HAP-1 (cell line): ENCODE results near the gene VRK3.
"Not testable (repeated sequence)": the region's sequence is repeated elsewhere in the genome, so short reads cannot be mapped to it uniquely, and the experiment has no call there.

Source experiments
- DNase-seq, 2 experiments: peaks; one replicate each; pipeline ENCODE4 v3.0.0-alpha.2; 2016 to 2020; ENCODE audit warnings: low spot score in 2 of 2
- H3K27me3 ChIP-seq: fragments of 250-450 bp; sonication (Bioruptor Pico); 2 replicates; pipeline ENCODE4 v1.5.1; 2020; ENCODE audit warnings: low read depth, mild to moderate bottlenecking, moderate library complexity
- H3K36me3 ChIP-seq: fragments of 250-450 bp; sonication (Bioruptor Pico); replicated peaks from 2 replicates; pipeline ENCODE4 v1.5.1; 2020; ENCODE audit warnings: mild to moderate bottlenecking
- H3K4me1 ChIP-seq: fragments of 250-450 bp; sonication (Bioruptor Pico); 2 replicates; pipeline ENCODE4 v1.5.1; 2020; ENCODE audit warnings: mild to moderate bottlenecking
- H3K4me3 ChIP-seq: fragments of 250-450 bp; sonication (Bioruptor Pico); 2 replicates; pipeline ENCODE4 v1.5.1; 2020; ENCODE audit warnings: mild to moderate bottlenecking, moderate library complexity
- H3K9me3 ChIP-seq: fragments of 250-450 bp; sonication (Bioruptor Pico); 2 replicates; pipeline ENCODE4 v1.5.1; 2020; ENCODE audit warnings: mild to moderate bottlenecking, moderate library complexity
- in situ Hi-C: fragments of 300-500 bp; cut with MboI; formaldehyde crosslinking; loops from 3 replicates; pipeline ENCODE4 v1.14.3; 2020; ENCODE audit warnings: low sequenced_read_pairs, inconsistent platforms, mixed read lengths

VRK3 gene

DNA sequence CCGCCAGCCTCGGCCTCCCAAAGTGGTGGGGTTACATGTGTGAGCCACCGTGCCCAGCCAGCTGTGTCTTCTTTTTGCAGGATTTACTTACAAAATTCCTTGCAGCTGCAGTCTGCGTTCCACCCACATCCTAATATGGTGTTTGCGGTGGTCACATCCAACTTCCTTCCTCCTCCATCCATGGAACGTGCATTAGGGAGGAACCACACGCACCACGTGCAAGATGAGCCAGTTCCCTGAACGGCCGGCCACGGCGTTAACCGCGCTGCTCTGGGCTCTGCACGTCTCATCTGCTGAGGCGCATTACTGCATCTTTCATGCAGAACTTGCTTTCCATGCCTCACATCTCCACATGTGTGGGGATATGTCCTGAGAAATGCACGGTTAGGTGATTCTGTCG is 51.2 kb downstream of the VRK3 start:
- no peak for DNase-seq
- Histone ChIP-seq H3K36me3 (no peaks in the 10 kb centered on the region), H3K4me1 (no peaks in the 10 kb centered on the region), H3K4me3 (no peak overlapping the region), H3K27me3 (peaks cover 2% of the 10 kb centered on the region; the same call in 1 of the 2 replicates), H3K9me3 (no peaks in the 10 kb centered on the region)
- in situ Hi-C loops = no loop called here

DNA sequence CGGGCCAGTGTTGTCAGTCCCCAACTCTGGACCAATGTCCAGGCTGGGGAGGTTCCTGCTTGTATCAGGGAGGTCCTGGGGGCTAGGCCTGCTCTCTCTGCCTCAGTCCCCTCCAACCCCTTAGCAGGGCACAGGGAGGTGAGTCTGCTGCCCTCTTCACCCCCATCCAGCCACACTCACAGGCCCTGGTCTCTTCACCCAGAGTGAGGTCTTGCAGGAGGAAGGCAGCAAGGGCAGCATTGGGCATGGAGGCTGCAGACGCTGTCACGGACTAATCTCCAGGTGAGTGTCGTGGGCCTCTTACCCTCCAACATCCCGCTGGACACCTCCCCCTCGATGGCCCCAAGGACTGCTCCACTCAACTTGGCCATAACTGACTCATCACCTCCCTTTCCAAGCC is 52.3 kb downstream of the VRK3 start:
- no peaks in the 10 kb centered on the region for H3K36me3 ChIP-seq

DNA sequence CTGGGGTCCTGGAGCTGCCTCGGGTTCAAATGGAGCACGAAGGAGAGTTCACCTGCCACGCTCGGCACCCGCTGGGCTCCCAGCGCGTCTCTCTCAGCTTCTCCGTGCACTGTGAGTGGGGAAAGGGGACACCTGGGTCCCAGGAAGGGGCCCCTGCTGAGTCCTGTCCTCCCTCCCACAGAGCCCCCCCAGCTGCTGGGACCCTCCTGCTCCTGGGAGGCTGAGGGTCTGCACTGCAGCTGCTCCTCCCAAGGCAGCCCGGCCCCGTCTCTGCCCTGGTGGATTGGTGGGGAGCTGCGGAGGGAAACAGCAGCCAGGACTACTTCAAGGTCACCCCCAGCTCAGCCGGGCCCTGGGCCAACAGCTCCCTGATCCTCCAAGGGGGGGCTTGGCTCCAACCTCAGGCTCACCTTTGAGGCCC is 53.2 kb downstream of the VRK3 start:
- DNase-seq = no peak
- H3K4me1 ChIP-seq = no peaks in the 10 kb centered on the region
- no peak overlapping the region for H3K4me3 ChIP-seq
- H3K36me3 ChIP-seq = no peaks in the 10 kb centered on the region
- in situ Hi-C loops = no loop called here
- peaks cover 7% of the 10 kb centered on the region for H3K27me3 ChIP-seq
- H3K9me3 ChIP-seq = no peaks in the 10 kb centered on the region

More for the DNA sequence above, 52.3 kb downstream of the VRK3 start:
- DNase-seq = no peak
- Histone ChIP-seq H3K4me3 (no peak overlapping the region), H3K4me1 (no peaks in the 10 kb centered on the region), H3K27me3 (peaks cover 7% of the 10 kb centered on the region), H3K9me3 (no peaks in the 10 kb centered on the region)
- in situ Hi-C loops = no loop called here

DNA sequence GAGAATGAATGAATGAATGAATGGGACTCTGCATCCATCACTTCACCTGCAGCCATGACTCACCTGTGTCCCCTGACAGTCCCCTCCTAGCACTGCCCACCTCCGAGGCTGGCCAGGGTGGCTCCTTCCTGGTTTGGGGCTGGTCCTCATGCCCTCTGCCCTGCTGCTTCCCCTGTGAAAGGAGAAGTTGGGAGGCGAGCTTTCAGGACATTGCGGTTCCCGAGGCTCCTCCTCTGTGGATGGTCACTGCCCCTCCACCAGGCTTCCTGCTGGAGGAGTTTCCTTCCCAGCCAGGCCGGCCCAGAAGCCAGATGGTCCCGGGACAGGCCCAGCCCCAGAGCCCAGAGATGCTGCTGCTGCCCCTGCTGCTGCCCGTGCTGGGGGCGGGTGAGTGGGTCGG is 55.8 kb downstream of the VRK3 start:
- H3K36me3 ChIP-seq, H3K4me1 ChIP-seq, H3K4me3 ChIP-seq, in situ Hi-C loops, H3K27me3 ChIP-seq, DNase-seq, H3K9me3 ChIP-seq: not testable (repeated sequence)

DNA sequence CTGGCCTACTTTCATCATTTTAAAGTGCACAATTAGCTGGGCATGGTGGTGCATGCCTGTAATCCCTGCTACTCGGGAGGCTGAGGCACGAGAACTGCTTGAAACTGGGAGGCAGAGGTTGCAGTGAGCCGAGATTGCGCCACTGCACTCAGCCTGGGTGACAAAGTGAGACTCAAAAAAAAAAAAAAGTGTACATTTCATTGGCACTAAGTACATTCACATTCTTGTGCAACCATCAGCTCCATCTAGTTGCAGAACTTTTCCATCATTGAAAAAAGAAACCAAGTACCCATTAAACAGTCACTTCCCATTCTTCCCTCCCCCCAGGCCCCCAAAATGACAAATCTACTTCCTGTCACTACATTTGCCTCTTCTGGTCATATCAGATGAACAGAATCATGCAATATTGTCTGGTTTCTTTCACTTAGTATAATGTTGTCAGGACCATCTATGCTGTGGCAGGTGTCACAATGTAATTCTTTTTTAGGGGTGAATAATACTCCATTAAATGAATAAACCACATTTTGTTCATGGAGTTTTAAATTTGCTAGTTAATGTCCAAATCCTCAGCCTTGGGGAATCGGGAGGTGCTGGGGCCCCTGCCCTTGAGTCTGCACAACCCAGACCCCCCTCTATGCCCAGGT is 56.8 kb downstream of the VRK3 start:
- H3K27me3 ChIP-seq = peaks cover 10% of the 10 kb centered on the region
- no peak for DNase-seq
- in situ Hi-C loops = no loop called here
- no peaks in the 10 kb centered on the region for H3K4me1 ChIP-seq
- no peaks in the 10 kb centered on the region for H3K9me3 ChIP-seq
- H3K4me3 ChIP-seq = no peak overlapping the region
- H3K36me3 ChIP-seq = no peaks in the 10 kb centered on the region

DNA sequence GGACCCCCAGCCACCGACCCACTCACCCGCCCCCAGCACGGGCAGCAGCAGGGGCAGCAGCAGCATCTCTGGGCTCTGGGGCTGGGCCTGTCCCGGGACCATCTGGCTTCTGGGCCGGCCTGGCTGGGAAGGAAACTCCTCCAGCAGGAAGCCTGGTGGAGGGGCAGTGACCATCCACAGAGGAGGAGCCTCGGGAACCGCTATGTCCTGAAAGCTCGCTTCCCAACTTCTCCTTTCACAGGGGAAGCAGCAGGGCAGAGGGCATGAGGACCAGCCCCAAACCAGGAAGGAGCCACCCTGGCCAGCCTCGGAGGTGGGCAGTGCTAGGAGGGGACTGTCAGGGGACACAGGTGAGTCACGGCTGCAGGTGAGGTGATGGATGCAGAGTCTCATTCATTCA is 64.2 kb downstream of the VRK3 start, which contains the start of gene SIGLEC11:
Gene SIGLEC11, minus strand, starts transcription at position 193 of the 400 bp plus-strand sequence. Its CDS starts 91 bp downstream, at position 102.
- H3K36me3 ChIP-seq, DNase-seq, H3K27me3 ChIP-seq, H3K4me1 ChIP-seq, H3K4me3 ChIP-seq, in situ Hi-C loops, H3K9me3 ChIP-seq: not testable (repeated sequence)

DNA sequence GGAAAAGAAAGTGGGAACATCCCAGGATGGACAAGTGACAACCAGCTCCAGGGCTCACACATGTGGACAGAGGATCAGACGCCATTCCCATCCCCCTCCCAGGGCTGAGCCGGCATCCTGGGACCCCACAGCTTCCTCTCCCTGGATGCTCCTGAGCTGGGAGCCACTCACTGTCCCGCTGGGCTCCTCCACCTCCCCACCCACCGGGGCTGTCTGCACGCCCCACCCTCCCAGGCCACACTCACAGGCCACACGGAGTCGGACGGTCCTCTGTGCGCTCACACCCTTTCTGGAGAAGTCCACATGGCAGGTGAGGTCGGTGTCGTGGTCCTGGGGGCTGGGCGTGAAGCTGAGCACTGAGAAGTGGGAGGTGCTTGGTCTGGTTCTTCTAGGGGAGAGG is 65.3 kb downstream of the VRK3 start:
- H3K36me3 ChIP-seq, H3K9me3 ChIP-seq, H3K4me1 ChIP-seq, DNase-seq, H3K4me3 ChIP-seq, in situ Hi-C loops, H3K27me3 ChIP-seq: not testable (repeated sequence)

DNA sequence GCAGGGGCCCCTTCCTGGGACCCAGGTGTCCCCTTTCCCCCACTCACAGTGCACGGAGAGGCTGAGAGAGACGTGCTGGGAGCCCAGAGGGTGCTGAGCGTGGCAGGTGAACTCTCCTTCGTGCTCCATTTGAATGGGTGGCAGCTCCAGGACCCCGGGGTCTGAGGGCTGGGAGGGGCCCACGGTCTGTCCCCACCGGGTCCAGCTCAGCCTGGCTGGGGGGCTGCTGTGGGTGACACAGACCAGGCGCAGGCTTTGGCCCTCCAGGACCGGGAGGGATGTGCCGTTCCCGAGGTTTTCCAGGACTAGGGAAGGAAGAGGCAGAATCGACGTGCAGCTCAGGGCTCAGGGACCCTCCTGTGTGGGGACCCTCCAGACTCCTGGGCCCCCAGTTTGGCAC is 66.6 kb downstream of the VRK3 start:
- H3K36me3 ChIP-seq, H3K27me3 ChIP-seq, H3K4me1 ChIP-seq, H3K4me3 ChIP-seq, DNase-seq, in situ Hi-C loops, H3K9me3 ChIP-seq: not testable (repeated sequence)

DNA sequence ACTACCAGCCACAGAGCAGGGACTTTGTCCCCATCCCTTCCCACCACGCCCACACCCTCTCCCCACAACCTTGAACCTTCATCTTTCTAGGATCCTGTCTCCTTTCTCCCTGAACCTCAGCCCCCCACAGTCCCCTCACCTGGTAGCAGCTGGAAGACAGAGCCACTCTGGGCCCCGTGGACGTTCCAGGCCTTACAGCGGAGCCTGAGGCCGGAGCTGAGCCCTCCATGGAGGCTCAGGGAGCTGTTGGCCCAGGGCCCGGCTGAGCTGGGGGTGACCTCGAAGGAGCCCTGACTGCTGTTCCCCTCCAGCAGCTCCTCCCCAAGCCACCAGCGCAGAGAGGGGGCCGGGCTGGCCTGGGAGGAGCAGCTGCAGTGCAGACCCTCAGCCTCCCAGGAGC is 67.0 kb downstream of the VRK3 start:
- DNase-seq, H3K27me3 ChIP-seq, in situ Hi-C loops, H3K36me3 ChIP-seq, H3K4me1 ChIP-seq, H3K4me3 ChIP-seq, H3K9me3 ChIP-seq: not testable (repeated sequence)

DNA sequence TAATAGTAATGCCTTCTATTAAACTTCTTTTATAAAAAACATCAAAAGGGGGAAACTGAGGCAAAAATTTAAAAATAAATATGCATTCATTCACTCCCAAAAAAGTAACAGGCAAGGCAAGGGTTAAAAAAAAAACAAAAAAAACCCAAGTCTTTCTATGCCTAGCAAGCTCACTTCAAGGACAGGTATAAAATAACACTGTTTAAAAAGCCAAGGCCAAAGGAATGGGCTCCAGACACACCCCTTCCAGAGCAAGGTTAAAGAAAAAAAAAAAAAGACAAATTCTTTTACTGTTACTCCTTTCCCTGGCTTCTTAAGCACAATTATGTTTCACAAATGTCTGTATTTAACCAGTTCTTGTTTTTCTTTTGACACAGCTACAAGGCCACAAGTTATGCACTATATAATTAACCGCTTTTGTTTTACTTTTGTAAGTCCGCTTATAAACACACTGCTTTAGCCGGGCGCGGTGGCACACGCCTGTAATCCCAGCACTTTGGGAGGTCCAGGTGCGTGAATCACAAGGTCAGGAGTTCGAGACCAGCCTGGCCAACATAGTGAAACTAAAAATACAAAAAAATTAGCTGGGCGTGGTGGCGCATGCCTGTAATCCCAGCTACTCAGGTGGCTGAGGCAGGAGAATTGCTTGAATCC is 67.8 kb downstream of the VRK3 start:
- H3K9me3 ChIP-seq = peaks cover under 1% of the 10 kb centered on the region; the same call in 1 of the 2 replicates
- in situ Hi-C loops = no loop called here
- no peak overlapping the region for H3K4me3 ChIP-seq
- no peaks in the 10 kb centered on the region for H3K36me3 ChIP-seq
- no peaks in the 10 kb centered on the region for H3K27me3 ChIP-seq
- DNase-seq = peak in 1 of 2 experiments; percentile 11
- no peaks in the 10 kb centered on the region; the same call in 1 of the 2 replicates for H3K4me1 ChIP-seq

DNA sequence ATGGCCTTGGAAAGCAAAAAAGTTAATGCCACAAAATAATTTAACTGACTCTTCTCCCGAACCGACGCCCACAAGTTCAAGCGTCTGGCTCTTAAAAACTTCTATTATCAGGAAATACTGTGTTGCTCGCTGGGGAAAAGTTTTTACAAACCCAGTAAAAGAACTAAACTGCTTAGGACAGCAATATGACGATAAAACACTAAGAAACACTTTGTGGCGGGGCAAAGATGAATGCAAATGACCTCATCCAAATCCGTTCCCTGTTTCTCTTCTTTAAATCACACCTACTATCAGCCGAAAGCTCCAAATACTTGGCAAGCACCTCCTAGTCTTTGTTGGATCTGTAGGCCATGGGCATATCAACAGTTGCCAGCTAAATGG is 69.1 kb downstream of the VRK3 start:
- Histone ChIP-seq H3K4me3 (no peak overlapping the region), H3K4me1 (no peaks in the 10 kb centered on the region; the same call in 1 of the 2 replicates), H3K9me3 (peaks cover 6% of the 10 kb centered on the region; the same call in 1 of the 2 replicates), H3K36me3 (no peaks in the 10 kb centered on the region), H3K27me3 (no peaks in the 10 kb centered on the region)
- no peak for DNase-seq
- in situ Hi-C loops = no loop called here

DNA sequence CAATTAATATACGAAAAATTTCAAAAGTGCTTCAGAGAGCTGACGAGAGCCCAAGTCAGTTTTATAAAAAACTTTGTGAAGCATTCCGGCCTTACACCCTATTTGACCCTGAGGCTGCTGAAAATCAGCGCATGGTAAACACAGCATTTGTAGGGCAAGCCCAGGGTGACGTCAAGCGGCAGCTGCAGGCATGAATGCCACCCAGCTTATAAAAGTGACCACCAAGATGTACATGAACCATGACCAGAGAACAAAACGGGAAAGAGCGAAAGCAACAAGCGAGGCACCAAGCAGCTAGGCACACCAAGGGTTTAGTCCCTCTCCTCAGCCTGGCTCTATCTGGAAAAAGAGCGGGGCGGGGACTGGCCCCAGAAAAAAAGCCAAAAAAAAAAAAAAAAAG is 70.2 kb downstream of the VRK3 start:
- in situ Hi-C loops = no loop called here

DNA sequence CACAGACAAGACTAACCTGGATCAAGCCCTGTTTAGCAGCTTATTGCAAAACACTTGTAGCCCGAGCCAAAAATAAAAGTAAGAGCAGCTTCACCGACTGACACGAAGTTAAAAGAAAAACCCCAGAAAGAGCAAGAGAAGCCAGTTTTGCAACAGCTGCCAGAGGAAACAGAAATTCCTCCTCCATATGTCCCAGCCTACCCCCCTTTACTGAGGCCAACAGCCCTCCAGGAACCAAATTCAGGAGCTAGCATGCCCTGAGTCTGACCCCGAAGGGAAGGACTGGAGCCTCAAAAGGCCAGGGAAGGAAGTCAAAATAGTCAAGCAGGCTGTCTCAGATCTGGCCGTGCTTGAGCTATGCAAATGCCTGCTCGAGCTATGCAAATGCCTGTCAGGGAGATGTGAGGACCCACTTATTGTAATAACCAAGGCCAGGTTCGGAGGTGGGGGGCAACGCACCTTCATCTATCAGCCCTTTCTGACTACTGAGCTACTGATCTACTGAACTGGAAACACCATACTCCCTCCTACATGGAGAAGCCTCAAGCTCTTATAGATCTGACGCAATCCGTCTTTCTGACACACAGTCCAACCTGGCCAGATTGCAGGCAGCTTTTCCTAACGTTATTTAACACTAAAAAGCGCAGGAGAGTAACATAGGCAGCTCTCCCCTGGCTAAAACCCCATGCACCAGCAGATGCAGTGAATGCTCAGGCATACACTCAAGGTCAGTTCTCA is 70.9 kb downstream of the VRK3 start:
- H3K9me3 ChIP-seq = peaks cover 6% of the 10 kb centered on the region; the same call in 1 of the 2 replicates
- DNase-seq = no peak
- no peak overlapping the region for H3K4me3 ChIP-seq
- no peaks in the 10 kb centered on the region for H3K27me3 ChIP-seq
- H3K36me3 ChIP-seq = no peaks in the 10 kb centered on the region
- in situ Hi-C loops = no loop called here
- H3K4me1 ChIP-seq = no peaks in the 10 kb centered on the region; the same call in 1 of the 2 replicates

More for the DNA sequence above, 70.2 kb downstream of the VRK3 start:
- no peaks in the 10 kb centered on the region for H3K27me3 ChIP-seq
- no peaks in the 10 kb centered on the region; the same call in 1 of the 2 replicates for H3K4me1 ChIP-seq
- no peak for DNase-seq
- H3K4me3 ChIP-seq = no peak overlapping the region
- peaks cover 6% of the 10 kb centered on the region; the same call in 1 of the 2 replicates for H3K9me3 ChIP-seq
- H3K36me3 ChIP-seq = no peaks in the 10 kb centered on the region

DNA sequence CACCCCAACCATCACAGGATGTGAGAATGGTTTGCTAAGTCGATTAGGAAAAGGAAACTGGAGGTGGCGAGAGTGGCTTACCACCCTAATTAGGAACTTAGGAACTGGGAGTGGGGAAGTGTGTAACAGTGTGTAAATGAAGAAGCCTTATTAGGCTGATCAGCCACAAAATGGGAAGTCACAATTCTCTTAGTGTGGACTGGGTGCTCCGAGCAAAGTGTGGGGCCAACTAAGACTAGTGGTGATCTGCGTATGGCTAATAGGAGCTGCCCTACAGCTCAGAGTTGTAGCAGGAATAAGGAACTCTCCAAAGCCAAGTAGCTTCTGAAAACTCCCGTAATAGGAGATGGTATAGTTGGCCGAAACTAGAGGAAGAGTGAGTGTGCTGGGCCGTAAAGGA is 71.8 kb downstream of the VRK3 start:
- Histone ChIP-seq H3K36me3 (no peaks in the 10 kb centered on the region), H3K9me3 (peaks cover 6% of the 10 kb centered on the region; the same call in 1 of the 2 replicates), H3K27me3 (no peaks in the 10 kb centered on the region), H3K4me3 (no peak overlapping the region), H3K4me1 (no peaks in the 10 kb centered on the region; the same call in 1 of the 2 replicates)
- in situ Hi-C loops = no loop called here
- no peak for DNase-seq
